H9 (cell line): ENCODE measurements around the gene RPL14. TPM values are rescaled to one million over a fixed set of nuclear protein-coding genes. Genes with fewer than 3 reads are reported as not detected.

Experiments used
- DNase-seq: peaks from one replicate; pipeline ENCODE4 v3.0.0-alpha.2; 2017
- H2AFZ ChIP-seq: one replicate; pipeline ENCODE4 v1.6.1; 2013; ENCODE audit warnings: mild to moderate bottlenecking, low read length, control low read depth, moderate library complexity
- H2AK5ac ChIP-seq: 2 replicates; pipeline ENCODE4 v1.6.1; 2013; ENCODE audit warnings: low read length, control low read depth, mixed read lengths; ENCODE audit not compliant: insufficient read length
- H2BK120ac ChIP-seq: one replicate; pipeline ENCODE4 v1.6.1; 2013; ENCODE audit warnings: low read depth, mild to moderate bottlenecking, low read length, control low read depth, inconsistent platforms; ENCODE audit not compliant: poor library complexity, severe bottlenecking
- H2BK12ac ChIP-seq: 2 replicates; pipeline ENCODE4 v1.6.1; 2013; ENCODE audit warnings: low read length, control low read depth, mixed read lengths, low read depth; ENCODE audit not compliant: insufficient read length
- H2BK15ac ChIP-seq: 2 replicates; pipeline ENCODE4 v1.6.1; 2013; ENCODE audit warnings: low read depth, low read length, control low read depth
- H2BK20ac ChIP-seq: one replicate; pipeline ENCODE4 v1.6.1; 2013; ENCODE audit warnings: low read depth, mild to moderate bottlenecking, low read length, control low read depth, inconsistent platforms; ENCODE audit not compliant: poor library complexity, severe bottlenecking
- H2BK5ac ChIP-seq: 2 replicates; pipeline ENCODE4 v1.6.1; 2013; ENCODE audit warnings: low read length, control low read depth, mixed read lengths; ENCODE audit not compliant: insufficient read length
- H3K14ac ChIP-seq: 2 replicates; pipeline ENCODE4 v1.6.1; 2013; ENCODE audit warnings: low read length, control low read depth; ENCODE audit not compliant: insufficient read depth
- H3K18ac ChIP-seq: 2 replicates; pipeline ENCODE4 v1.6.1; 2013; ENCODE audit warnings: low read depth, mild to moderate bottlenecking, mixed read lengths, low read length, control low read depth; ENCODE audit not compliant: insufficient read length
- H3K23ac ChIP-seq: 2 replicates; pipeline ENCODE4 v1.6.1; 2013; ENCODE audit warnings: low read length, control low read depth, mixed read lengths, low read depth; ENCODE audit not compliant: insufficient read length
- H3K23me2 ChIP-seq: 2 replicates; pipeline ENCODE4 v1.6.1; 2013; ENCODE audit warnings: low read depth, mild to moderate bottlenecking, mixed read lengths, low read length, control low read depth; ENCODE audit not compliant: insufficient read length, poor library complexity, severe bottlenecking
- H3K27ac ChIP-seq: 2 replicates; pipeline ENCODE4 v1.5.1; 2013; ENCODE audit warnings: low read length, control low read depth, mixed read lengths, low read depth; ENCODE audit not compliant: insufficient read length
- H3K27me3 ChIP-seq: 2 replicates; pipeline ENCODE4 v1.6.1; 2013; ENCODE audit warnings: low read length, control low read depth, inconsistent platforms; ENCODE audit not compliant: insufficient read depth
- H3K4ac ChIP-seq: 2 replicates; pipeline ENCODE4 v1.6.1; 2013; ENCODE audit warnings: low read depth, mild to moderate bottlenecking, control low read depth, inconsistent platforms, low read length, moderate library complexity
- H3K4me1 ChIP-seq: 2 replicates; pipeline ENCODE4 v1.6.1; 2013; ENCODE audit warnings: low read length, control low read depth, inconsistent platforms; ENCODE audit not compliant: insufficient read depth
- H3K4me2 ChIP-seq: 2 replicates; pipeline ENCODE4 v1.6.1; 2013; ENCODE audit warnings: low read length, control low read depth, mixed read lengths; ENCODE audit not compliant: insufficient read length, insufficient read depth
- H3K56ac ChIP-seq: 2 replicates; pipeline ENCODE4 v1.6.1; 2013; ENCODE audit warnings: low read depth, mild to moderate bottlenecking, mixed read lengths, low read length, control low read depth; ENCODE audit not compliant: insufficient read length
- H3K79me1 ChIP-seq: 2 replicates; pipeline ENCODE4 v1.6.1; 2013; ENCODE audit warnings: low read depth, mild to moderate bottlenecking, moderate library complexity, low read length, control low read depth, inconsistent platforms; ENCODE audit not compliant: insufficient read depth, poor library complexity, severe bottlenecking
- H3K79me2 ChIP-seq: 2 replicates; pipeline ENCODE4 v1.6.1; 2013; ENCODE audit warnings: low read length, control low read depth, inconsistent platforms; ENCODE audit not compliant: insufficient read depth
- H3K9ac ChIP-seq: 2 replicates; pipeline ENCODE4 v1.6.1; 2013; ENCODE audit warnings: low read length, control low read depth, mixed read lengths; ENCODE audit not compliant: insufficient read length; ENCODE audit errors: extremely low read depth
- H3K9me3 ChIP-seq: one replicate; pipeline ENCODE4 v1.6.1; 2013; ENCODE audit warnings: low read depth, low read length, inconsistent platforms; ENCODE audit not compliant: control insufficient read depth
- H3T11ph ChIP-seq: one replicate; pipeline ENCODE4 v1.6.1; 2013; ENCODE audit warnings: mild to moderate bottlenecking, low read length, control low read depth, inconsistent platforms
- H4K20me1 ChIP-seq: one replicate; pipeline ENCODE4 v1.6.1; 2013; ENCODE audit not compliant: control insufficient read depth, insufficient read length, insufficient read depth
- H4K5ac ChIP-seq: 2 replicates; pipeline ENCODE4 v1.6.1; 2013; ENCODE audit warnings: low read depth, mild to moderate bottlenecking, mixed read lengths, low read length, control low read depth; ENCODE audit not compliant: insufficient read length
- H4K8ac ChIP-seq: replicated peaks from 2 replicates; pipeline ENCODE4 v1.6.1; 2013; ENCODE audit warnings: low read length, control low read depth, mixed read lengths, low read depth; ENCODE audit not compliant: insufficient read length
- H4K91ac ChIP-seq: 2 replicates; pipeline ENCODE4 v1.6.1; 2013; ENCODE audit warnings: low read depth, mild to moderate bottlenecking, moderate library complexity, mixed read lengths, low read length, control low read depth; ENCODE audit not compliant: insufficient read length
- H3K27ac Mint-ChIP-seq, 3 experiments: 2 replicates in 2 of 3; 3 replicates in 1 of 3; pipeline ENCODE4 v1.8.0; 2020 to 2021; ENCODE audit warnings: mixed read lengths in 3 of 3, mild to moderate bottlenecking in 1 of 3, moderate library complexity in 1 of 3
- H3K27me3 Mint-ChIP-seq: 2 replicates; pipeline ENCODE4 v1.8.0; 2021; ENCODE audit warnings: low read depth, mild to moderate bottlenecking, moderate library complexity, mixed read lengths
- H3K36me3 Mint-ChIP-seq, 3 experiments: 2 replicates in 2 of 3; 3 replicates in 1 of 3; pipeline ENCODE4 v1.8.0; 2020 to 2021; ENCODE audit warnings: low read depth in 3 of 3, mixed read lengths in 3 of 3; ENCODE audit not compliant: insufficient read depth in 1 of 3
- H3K4me1 Mint-ChIP-seq, 2 experiments: 2 replicates each; pipeline ENCODE4 v1.8.0; 2020; ENCODE audit warnings: mixed read lengths in 2 of 2
- H3K4me3 Mint-ChIP-seq, 2 experiments: 2 replicates in 1 of 2; 3 replicates in 1 of 2; pipeline ENCODE4 v1.8.0; 2020 to 2021; ENCODE audit warnings: mild to moderate bottlenecking in 2 of 2, mixed read lengths in 2 of 2, moderate library complexity in 1 of 2
- H3K9me3 Mint-ChIP-seq, 2 experiments: 2 replicates in 1 of 2; 3 replicates in 1 of 2; pipeline ENCODE4 v1.8.0; 2020; ENCODE audit warnings: mild to moderate bottlenecking in 2 of 2, mixed read lengths in 2 of 2, moderate library complexity in 1 of 2
- CTCF ChIP-seq: fragments of 200-600 bp; sonication (generic); conservative IDR thresholded peaks from 3 replicates; pipeline ENCODE4 v1.8.0; 2021; ENCODE audit warnings: antibody characterized with exemption, mild to moderate bottlenecking
- WGBS: extraction: QIAGEN DNeasy Blood & Tissue Kit; methylation state at CpG from one replicate; pipeline ENCODE4 v1.1.7; 2013; ENCODE audit warnings: missing lambda C conversion rate, low lambda C conversion rate, mixed read lengths; ENCODE audit not compliant: insufficient read length; ENCODE audit errors: extremely low coverage; 5-methylcytosine and 5-hydroxymethylcytosine counted together
- total RNA-seq: library from RNA; stranded (reverse); gene quantifications from 2 replicates; pipeline ENCODE4 v1.2.1, GENCODE V29; 2021

RPL14 gene
- total RNA-seq, 1 experiment from 2014 or later = 2,490 TPM

- Histone ChIP-seq H3K9me3 (no peaks in the 10 kb centered on the region), H3K23me2 (no peaks in the 10 kb centered on the region), H2BK120ac (no peak overlapping the region), H3K4ac (no peak overlapping the region), H2AK5ac (no peak overlapping the region), H4K8ac (no peak overlapping the region), H4K20me1 (no peaks in the 10 kb centered on the region), H3K4me1 (no peaks in the 10 kb centered on the region; the same call in 1 of the 2 replicates), H3K18ac (no peak overlapping the region), H2BK5ac (no peak overlapping the region), H3K27ac (no peak overlapping the region), H3K27me3 (no peaks in the 10 kb centered on the region), H2BK15ac (no peak overlapping the region), H4K5ac (no peak overlapping the region), H2AFZ (no peak overlapping the region), H3K79me1 (no peaks in the 10 kb centered on the region), H3K9ac (no peak overlapping the region), H3K56ac (no peak overlapping the region), H3K14ac (no peak overlapping the region), H3K79me2 (no peaks in the 10 kb centered on the region), H3T11ph (no peak overlapping the region), H3K23ac (no peak overlapping the region), H3K4me2 (no peak overlapping the region), H2BK12ac (no peak overlapping the region), H2BK20ac (no peak overlapping the region), H4K91ac (no peak overlapping the region)
- WGBS = no CpG with 5 or more reads among the region's 1 CpG
- no peak for DNase-seq
- no peak overlapping the region; a peak in 1 of 7 replicates for H3K27ac Mint-ChIP-seq
- no peaks in the 10 kb centered on the region; the same call in 1 of the 2 replicates for H3K27me3 Mint-ChIP-seq
- no peaks in the 10 kb centered on the region for H3K36me3 Mint-ChIP-seq
- no peak overlapping the region for H3K4me3 Mint-ChIP-seq
- TF ChIP-seq CTCF = no peak
- H3K4me1 Mint-ChIP-seq = peaks cover 1 to 2% of the 10 kb centered on the region in 2 experiments; a peak in 3 of 4 replicates
- no peaks in the 10 kb centered on the region; a peak in 2 of 5 replicates for H3K9me3 Mint-ChIP-seq
Observed at GRCh38 chr3:40499952-40500351, 42.8 kb downstream of the RPL14 start.
